Measurements from ENCODE around the gene CTNNA2.

The CTNNA2 gene

GRCh38 chr2:79940364-79940763 is 427.5 kb downstream of the CTNNA2 start:
- no peak for DNase-seq

GRCh38 chr2:79941179-79941578 is 428.3 kb downstream of the CTNNA2 start:
- no peak for DNase-seq

GRCh38 chr2:79944205-79944604 is 431.4 kb downstream of the CTNNA2 start:
- no peak for DNase-seq

- DNase-seq, result no peak
These were observed 433.0 kb downstream of the CTNNA2 start for GRCh38 chr2:79945653-79946445.

- DNase-seq, result no peak
These were observed 434.9 kb downstream of the CTNNA2 start for GRCh38 chr2:79947751-79948150.

- no peak for DNase-seq
These were observed 437.7 kb downstream of the CTNNA2 start for GRCh38 chr2:79950526-79950925.

GRCh38 chr2:79952616-79953015 is 439.8 kb downstream of the CTNNA2 start:
- no peak for DNase-seq

- DNase-seq, result no peak
These were observed 447.2 kb downstream of the CTNNA2 start for GRCh38 chr2:79960035-79960434.

- DNase-seq, result no peak
These were observed 447.7 kb downstream of the CTNNA2 start for GRCh38 chr2:79960519-79960918.

- no peak for DNase-seq
These were observed 452.1 kb downstream of the CTNNA2 start for GRCh38 chr2:79964966-79965365.

- DNase-seq, result no peak
These were observed 453.5 kb downstream of the CTNNA2 start for GRCh38 chr2:79966369-79966768.

GRCh38 chr2:79966882-79967281 is 454.0 kb downstream of the CTNNA2 start:
- DNase-seq, result no peak

GRCh38 chr2:79971807-79972206 is 459.0 kb downstream of the CTNNA2 start:
- no peak for DNase-seq

GRCh38 chr2:79972661-79973060 is 459.8 kb downstream of the CTNNA2 start:
- no peak for DNase-seq

- no peak for DNase-seq
These were observed 463.1 kb downstream of the CTNNA2 start for GRCh38 chr2:79975791-79976565.

GRCh38 chr2:79977792-79978191 is 464.9 kb downstream of the CTNNA2 start:
- DNase-seq, result no peak

GRCh38 chr2:79980116-79980515 is 467.3 kb downstream of the CTNNA2 start:
- DNase-seq, result no peak

- no peak for DNase-seq
These were observed 468.0 kb downstream of the CTNNA2 start for GRCh38 chr2:79980816-79981215.

- DNase-seq, result no peak
These were observed 468.5 kb downstream of the CTNNA2 start for GRCh38 chr2:79981316-79981715.

- DNase-seq, result no peak
These were observed 469.6 kb downstream of the CTNNA2 start for GRCh38 chr2:79982445-79982844.

GRCh38 chr2:79984476-79984875 is 471.6 kb downstream of the CTNNA2 start:
- no peak for DNase-seq

GRCh38 chr2:79985145-79985544 is 472.3 kb downstream of the CTNNA2 start:
- DNase-seq, result no peak

- no peak for DNase-seq
These were observed 472.7 kb downstream of the CTNNA2 start for GRCh38 chr2:79985571-79985970.

- DNase-seq, result no peak
These were observed 480.3 kb downstream of the CTNNA2 start for GRCh38 chr2:79993144-79993543.

Measured in activated gamma-delta T cell (primary cell).